OCI-LY1 (cell line): ENCODE results near the gene TBC1D4.

ENCODE experiments used
- H2AFZ ChIP-seq: fragments of 200-600 bp; sonication (generic), shearing (Covaris generic); 2 replicates; pipeline ENCODE4 v1.6.0; 2014; ENCODE audit warnings: antibody characterized with exemption, mild to moderate bottlenecking, low read length
- H3F3A ChIP-seq: fragments of 200-600 bp; sonication (generic), shearing (Covaris generic); 2 replicates; pipeline ENCODE4 v1.6.0; 2014; ENCODE audit warnings: mild to moderate bottlenecking, antibody characterized with exemption, low read length, moderate library complexity; ENCODE audit not compliant: insufficient read depth
- H3K27ac ChIP-seq: fragments of 200-600 bp; sonication (generic); 2 replicates; pipeline ENCODE4 v1.5.1; 2014; ENCODE audit warnings: low read length, mixed run types, mild to moderate bottlenecking, low read depth; ENCODE audit not compliant: poor library complexity, severe bottlenecking
- H3K27me3 ChIP-seq: fragments of 200-600 bp; sonication (generic); 2 replicates; pipeline ENCODE4 v1.6.0; 2014; ENCODE audit warnings: antibody characterized with exemption, mild to moderate bottlenecking, low read length, moderate library complexity; ENCODE audit not compliant: insufficient read depth
- H3K36me3 ChIP-seq: fragments of 200-600 bp; sonication (generic); 2 replicates; pipeline ENCODE4 v1.6.1; 2014; ENCODE audit warnings: mild to moderate bottlenecking, antibody characterized with exemption, low read length, moderate library complexity, mixed read lengths; ENCODE audit not compliant: insufficient read depth
- H3K4me1 ChIP-seq: fragments of 200-600 bp; sonication (generic); 2 replicates; pipeline ENCODE4 v1.5.1; 2014; ENCODE audit warnings: mild to moderate bottlenecking, low read length, moderate library complexity; ENCODE audit not compliant: insufficient read depth, severe bottlenecking
- H3K4me2 ChIP-seq: fragments of 200-600 bp; sonication (generic), shearing (Covaris generic); 2 replicates; pipeline ENCODE4 v1.6.1; 2014; ENCODE audit warnings: low read length
- H3K4me3 ChIP-seq: fragments of 200-600 bp; sonication (generic); 2 replicates; pipeline ENCODE4 v1.5.1; 2014; ENCODE audit warnings: low read length, low read depth, mild to moderate bottlenecking, mixed read lengths; ENCODE audit not compliant: poor library complexity, severe bottlenecking
- H3K79me2 ChIP-seq: fragments of 200-600 bp; shearing (Covaris generic); 2 replicates; pipeline ENCODE4 v1.6.1; 2016; ENCODE audit warnings: mixed run types, low read length, mixed read lengths; ENCODE audit not compliant: insufficient read depth
- H3K9ac ChIP-seq: fragments of 200-600 bp; sonication (generic), shearing (Covaris generic); 2 replicates; pipeline ENCODE4 v1.6.1; 2014; ENCODE audit warnings: mild to moderate bottlenecking, low read length, mixed read lengths
- H3K9me2 ChIP-seq: fragments of 200-600 bp; sonication (generic), shearing (Covaris generic); 2 replicates; pipeline ENCODE4 v1.6.1; 2014; ENCODE audit warnings: low read depth, mild to moderate bottlenecking, low read length, mixed read lengths
- H3K9me3 ChIP-seq: fragments of 200-600 bp; shearing (Covaris generic); 2 replicates; pipeline ENCODE4 v1.6.1; 2014; ENCODE audit warnings: low read length, mixed read lengths
- H4K20me1 ChIP-seq: fragments of 200-600 bp; sonication (generic), shearing (Covaris generic); 2 replicates; pipeline ENCODE4 v1.6.0; 2016; ENCODE audit warnings: mild to moderate bottlenecking, low read length; ENCODE audit not compliant: insufficient read depth
- EZH2 ChIP-seq: fragments of 200-600 bp; sonication (generic), shearing (Covaris generic); IDR thresholded peaks from 2 replicates; pipeline ENCODE4 v1.8.0; 2017; ENCODE audit warnings: borderline replicate concordance, mixed run types, mild to moderate bottlenecking, antibody characterized with exemption, low read length, moderate library complexity, mixed read lengths
- TF ChIP-seq, protein P1 (sequence below): fragments of 200-600 bp; sonication (generic), shearing (Covaris generic); IDR thresholded peaks from 2 replicates; pipeline ENCODE4 v1.5.1; 2017; ENCODE audit warnings: mild to moderate bottlenecking, antibody characterized with exemption, low read length, moderate library complexity, mixed read lengths

TBC1D4 gene

DNA sequence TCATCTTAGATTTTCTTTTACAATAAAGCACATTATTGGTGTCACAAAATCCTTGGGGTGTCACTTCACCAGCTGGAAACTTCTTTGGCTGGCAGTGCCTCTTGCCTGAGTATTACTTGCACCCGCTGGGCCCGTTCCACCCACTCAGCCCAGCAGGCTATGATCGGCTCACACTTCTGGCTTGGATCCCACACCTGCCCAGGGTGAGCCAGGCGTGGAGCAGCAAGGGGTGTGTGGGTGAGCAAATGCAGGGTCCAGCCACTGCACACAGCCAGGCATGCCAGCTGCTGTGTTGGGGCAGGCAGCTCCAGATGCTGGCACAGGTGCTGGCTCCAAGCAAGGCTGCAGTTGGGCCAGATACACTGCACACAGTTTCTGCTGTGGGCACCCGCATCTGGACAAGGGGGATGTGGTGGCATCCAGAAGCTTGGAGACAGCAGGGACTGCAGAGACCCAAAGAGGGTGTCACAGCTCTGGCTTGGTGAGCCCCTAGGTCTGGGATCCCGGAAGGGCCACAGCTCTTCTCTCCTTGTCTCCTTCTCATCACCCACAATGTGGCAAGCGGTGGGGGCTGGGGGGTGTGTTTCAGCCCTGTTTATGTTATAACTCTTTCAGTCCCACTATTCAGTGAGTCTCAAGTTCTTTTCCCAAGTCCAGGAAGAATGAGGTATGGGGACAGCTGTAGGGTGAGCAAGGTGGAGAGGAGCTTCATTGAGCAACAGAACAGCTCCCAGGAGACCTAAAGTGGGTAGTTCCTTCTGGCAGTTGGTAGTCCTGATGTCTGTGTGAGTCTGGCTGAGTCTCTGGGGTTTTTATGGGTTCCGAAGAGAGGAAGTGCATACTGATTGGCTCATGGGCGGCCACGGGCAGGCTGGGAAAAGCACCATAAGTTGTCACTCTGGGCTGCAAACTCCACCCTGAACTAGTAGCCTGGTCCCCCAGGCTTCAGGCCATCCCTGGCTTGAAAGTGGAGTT lies 25.3 kb upstream of the TBC1D4 start:
- no peak overlapping the region for H3K27ac ChIP-seq
- no peak overlapping the region for H2AFZ ChIP-seq
- H3K9me3 ChIP-seq: peaks cover 7% of the 10 kb centered on the region
- no peaks in the 10 kb centered on the region for H4K20me1 ChIP-seq
- no peak overlapping the region for H3K4me3 ChIP-seq
- TF ChIP-seq, protein P1, sequence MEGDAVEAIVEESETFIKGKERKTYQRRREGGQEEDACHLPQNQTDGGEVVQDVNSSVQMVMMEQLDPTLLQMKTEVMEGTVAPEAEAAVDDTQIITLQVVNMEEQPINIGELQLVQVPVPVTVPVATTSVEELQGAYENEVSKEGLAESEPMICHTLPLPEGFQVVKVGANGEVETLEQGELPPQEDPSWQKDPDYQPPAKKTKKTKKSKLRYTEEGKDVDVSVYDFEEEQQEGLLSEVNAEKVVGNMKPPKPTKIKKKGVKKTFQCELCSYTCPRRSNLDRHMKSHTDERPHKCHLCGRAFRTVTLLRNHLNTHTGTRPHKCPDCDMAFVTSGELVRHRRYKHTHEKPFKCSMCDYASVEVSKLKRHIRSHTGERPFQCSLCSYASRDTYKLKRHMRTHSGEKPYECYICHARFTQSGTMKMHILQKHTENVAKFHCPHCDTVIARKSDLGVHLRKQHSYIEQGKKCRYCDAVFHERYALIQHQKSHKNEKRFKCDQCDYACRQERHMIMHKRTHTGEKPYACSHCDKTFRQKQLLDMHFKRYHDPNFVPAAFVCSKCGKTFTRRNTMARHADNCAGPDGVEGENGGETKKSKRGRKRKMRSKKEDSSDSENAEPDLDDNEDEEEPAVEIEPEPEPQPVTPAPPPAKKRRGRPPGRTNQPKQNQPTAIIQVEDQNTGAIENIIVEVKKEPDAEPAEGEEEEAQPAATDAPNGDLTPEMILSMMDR: no peak
- no peak for TF ChIP-seq EZH2
- H3K4me1 ChIP-seq: no peaks in the 10 kb centered on the region
- no peaks in the 10 kb centered on the region for H3K36me3 ChIP-seq
- H3F3A ChIP-seq: no peaks in the 10 kb centered on the region
- no peaks in the 10 kb centered on the region for H3K79me2 ChIP-seq
- H3K27me3 ChIP-seq: no peaks in the 10 kb centered on the region
- no peak overlapping the region for H3K4me2 ChIP-seq
- no peak overlapping the region for H3K9ac ChIP-seq
- no peaks in the 10 kb centered on the region for H3K9me2 ChIP-seq

DNA sequence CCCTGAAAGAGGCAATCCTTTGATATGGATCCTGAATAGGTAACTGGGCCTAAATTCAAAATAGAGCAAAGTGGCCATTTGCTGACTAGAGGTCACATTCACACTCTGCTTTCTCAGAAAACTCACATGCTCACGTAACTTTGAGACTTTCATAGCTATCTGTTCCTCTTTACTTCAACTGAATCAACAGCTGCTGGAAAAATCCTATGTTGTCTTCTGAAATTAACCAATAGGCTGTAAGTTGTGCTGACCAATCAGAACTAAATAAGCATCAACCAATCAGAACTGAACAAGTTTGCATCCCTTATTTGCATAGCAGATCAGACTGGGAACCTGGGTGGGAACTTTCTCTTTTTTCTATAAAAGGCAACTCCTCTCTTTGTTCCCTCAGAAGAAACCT lies 24.0 kb upstream of the TBC1D4 start:
- Histone ChIP-seq H3K4me2 (no peak overlapping the region), H3K4me3 (no peak overlapping the region), H3K27ac (no peak overlapping the region), H3K27me3 (no peaks in the 10 kb centered on the region), H2AFZ (no peak overlapping the region), H3K4me1 (no peaks in the 10 kb centered on the region), H3K9me2 (no peaks in the 10 kb centered on the region), H4K20me1 (no peaks in the 10 kb centered on the region), H3F3A (no peaks in the 10 kb centered on the region), H3K9me3 (peaks cover 7% of the 10 kb centered on the region), H3K36me3 (no peaks in the 10 kb centered on the region), H3K79me2 (no peaks in the 10 kb centered on the region), H3K9ac (no peak overlapping the region)
- TF ChIP-seq, protein P1: no peak
- no peak for TF ChIP-seq EZH2

DNA sequence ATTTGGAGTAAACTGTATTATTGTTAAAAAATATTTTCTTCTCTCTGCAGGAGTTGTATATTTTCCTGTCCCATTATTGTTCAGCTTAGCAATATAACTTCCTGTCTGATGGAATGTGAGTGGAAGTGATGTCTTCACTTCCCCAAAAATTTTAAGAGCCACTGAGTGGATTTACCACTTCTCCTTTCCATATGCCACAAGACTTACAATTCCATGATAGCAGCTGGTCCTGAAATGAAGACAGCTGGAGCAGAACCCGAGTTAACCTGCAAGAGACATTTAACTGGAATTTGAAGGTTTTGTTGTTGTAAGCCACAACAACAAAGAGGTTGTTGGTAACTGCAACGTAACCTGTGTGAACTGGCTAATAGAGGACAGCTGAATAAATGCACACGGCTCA lies 23.4 kb upstream of the TBC1D4 start:
- H3K4me3 ChIP-seq: no peak overlapping the region
- H3K9me2 ChIP-seq: no peaks in the 10 kb centered on the region
- H3F3A ChIP-seq: no peaks in the 10 kb centered on the region
- no peak overlapping the region for H3K9ac ChIP-seq
- TF ChIP-seq, protein P1: no peak
- no peak for TF ChIP-seq EZH2
- H3K79me2 ChIP-seq: no peaks in the 10 kb centered on the region
- peaks cover 7% of the 10 kb centered on the region for H3K9me3 ChIP-seq
- no peak overlapping the region for H3K27ac ChIP-seq
- H3K36me3 ChIP-seq: no peaks in the 10 kb centered on the region
- H2AFZ ChIP-seq: no peak overlapping the region
- H4K20me1 ChIP-seq: no peaks in the 10 kb centered on the region
- H3K4me1 ChIP-seq: no peaks in the 10 kb centered on the region
- no peak overlapping the region for H3K4me2 ChIP-seq
- no peaks in the 10 kb centered on the region for H3K27me3 ChIP-seq
